Esophagus squamous epithelium (tissue), 4 donors: Measurements from ENCODE around the gene SPATC1L.

Experiments
- POLR2A ChIP-seq, 4 donors: fragments of 450-650 bp; IDR thresholded peaks; one replicate each; pipeline ENCODE4 v1.6.1; 2017; ENCODE audit warnings: antibody characterized with exemption in 4 of 4, mild to moderate bottlenecking in 4 of 4, moderate library complexity in 3 of 4
- TF ChIP-seq, protein P1 (sequence below), 6 experiments: fragments of 450-650 bp in 4 of 6; fragments of 200-600 bp in 2 of 6; sonication (generic) in 2 of 6; IDR thresholded peaks; one replicate each; pipeline ENCODE4 v1.5.1; 2016 to 2019; ENCODE audit warnings: antibody characterized with exemption in 6 of 6, mild to moderate bottlenecking in 4 of 6, moderate library complexity in 4 of 6

DNA sequence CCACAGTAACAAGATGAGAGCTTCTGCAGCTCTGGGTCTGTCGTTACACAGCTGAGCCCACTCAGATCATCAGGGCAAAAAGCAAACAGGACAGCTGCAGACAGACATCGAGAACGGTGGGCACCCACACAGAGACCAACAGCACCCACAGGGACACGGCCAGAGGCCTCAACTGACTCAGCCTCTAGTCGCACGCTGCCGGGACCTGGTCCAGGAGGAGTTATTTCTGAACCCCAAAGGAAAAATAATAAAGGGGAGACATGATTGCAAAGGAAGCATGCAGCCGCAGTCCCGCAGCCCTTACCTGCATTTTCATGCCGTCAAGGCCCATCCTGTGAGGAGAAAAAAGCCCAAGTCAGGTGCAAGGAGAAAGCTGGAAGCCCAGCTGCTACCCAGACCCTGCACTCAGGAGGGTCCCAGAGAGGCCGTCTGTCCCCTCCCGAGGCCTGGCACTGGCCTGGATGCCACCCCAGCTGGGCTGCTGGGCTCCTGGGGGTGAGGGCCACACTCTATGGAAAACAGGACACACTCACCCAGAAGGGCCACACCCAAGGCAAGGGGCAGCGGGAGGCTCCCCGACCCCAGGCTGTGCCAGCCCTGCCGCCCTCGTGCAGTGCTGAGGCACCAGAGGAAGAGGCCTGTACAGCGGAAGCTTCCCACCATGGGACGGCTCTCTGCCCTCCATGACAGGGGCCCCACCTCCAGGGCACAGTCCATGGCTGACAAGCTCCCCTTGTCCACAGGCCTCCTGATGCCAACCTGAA lies 28.6 kb upstream of the SPATC1L start:
- TF ChIP-seq, protein P1, sequence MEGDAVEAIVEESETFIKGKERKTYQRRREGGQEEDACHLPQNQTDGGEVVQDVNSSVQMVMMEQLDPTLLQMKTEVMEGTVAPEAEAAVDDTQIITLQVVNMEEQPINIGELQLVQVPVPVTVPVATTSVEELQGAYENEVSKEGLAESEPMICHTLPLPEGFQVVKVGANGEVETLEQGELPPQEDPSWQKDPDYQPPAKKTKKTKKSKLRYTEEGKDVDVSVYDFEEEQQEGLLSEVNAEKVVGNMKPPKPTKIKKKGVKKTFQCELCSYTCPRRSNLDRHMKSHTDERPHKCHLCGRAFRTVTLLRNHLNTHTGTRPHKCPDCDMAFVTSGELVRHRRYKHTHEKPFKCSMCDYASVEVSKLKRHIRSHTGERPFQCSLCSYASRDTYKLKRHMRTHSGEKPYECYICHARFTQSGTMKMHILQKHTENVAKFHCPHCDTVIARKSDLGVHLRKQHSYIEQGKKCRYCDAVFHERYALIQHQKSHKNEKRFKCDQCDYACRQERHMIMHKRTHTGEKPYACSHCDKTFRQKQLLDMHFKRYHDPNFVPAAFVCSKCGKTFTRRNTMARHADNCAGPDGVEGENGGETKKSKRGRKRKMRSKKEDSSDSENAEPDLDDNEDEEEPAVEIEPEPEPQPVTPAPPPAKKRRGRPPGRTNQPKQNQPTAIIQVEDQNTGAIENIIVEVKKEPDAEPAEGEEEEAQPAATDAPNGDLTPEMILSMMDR (IDR thresholded peaks at IDR 0.05): no peak
- no peak for TF ChIP-seq POLR2A (IDR thresholded peaks at IDR 0.05)
